GM18867 (cell line): Measurements from ENCODE around the gene KRT79.
"Not testable (repeated sequence)": the region's sequence is repeated elsewhere in the genome, so short reads cannot be mapped to it uniquely, and the experiment has no call there.

ENCODE experiments used
- ATAC-seq: cut with Tn5 transposase; IDR thresholded peaks from one replicate; pipeline ENCODE4 v1.9.1; 2021; ENCODE audit warnings: mild to moderate bottlenecking, moderate library complexity; ENCODE audit not compliant: unreplicated experiment

KRT79 gene

DNA sequence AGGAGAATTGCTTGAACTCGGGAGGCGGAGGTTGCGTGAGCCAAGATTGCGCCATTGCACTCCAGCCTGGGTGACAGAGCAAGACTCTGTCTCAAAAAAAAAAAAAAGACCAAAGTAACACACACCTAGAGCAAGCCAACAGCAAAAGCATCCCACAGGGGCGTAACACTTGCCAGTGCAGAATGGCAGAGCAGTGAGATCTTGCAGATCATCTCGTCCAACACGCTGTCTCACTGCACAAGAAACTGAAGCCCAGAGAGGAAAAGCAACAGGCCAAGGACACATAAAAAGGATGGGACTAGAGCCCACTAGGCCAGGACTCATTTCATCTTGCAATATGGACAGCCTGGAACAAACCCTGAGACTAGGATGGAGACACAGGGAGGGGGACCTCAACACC is 27.4 kb upstream of the KRT79 start:
- no peak for ATAC-seq

DNA sequence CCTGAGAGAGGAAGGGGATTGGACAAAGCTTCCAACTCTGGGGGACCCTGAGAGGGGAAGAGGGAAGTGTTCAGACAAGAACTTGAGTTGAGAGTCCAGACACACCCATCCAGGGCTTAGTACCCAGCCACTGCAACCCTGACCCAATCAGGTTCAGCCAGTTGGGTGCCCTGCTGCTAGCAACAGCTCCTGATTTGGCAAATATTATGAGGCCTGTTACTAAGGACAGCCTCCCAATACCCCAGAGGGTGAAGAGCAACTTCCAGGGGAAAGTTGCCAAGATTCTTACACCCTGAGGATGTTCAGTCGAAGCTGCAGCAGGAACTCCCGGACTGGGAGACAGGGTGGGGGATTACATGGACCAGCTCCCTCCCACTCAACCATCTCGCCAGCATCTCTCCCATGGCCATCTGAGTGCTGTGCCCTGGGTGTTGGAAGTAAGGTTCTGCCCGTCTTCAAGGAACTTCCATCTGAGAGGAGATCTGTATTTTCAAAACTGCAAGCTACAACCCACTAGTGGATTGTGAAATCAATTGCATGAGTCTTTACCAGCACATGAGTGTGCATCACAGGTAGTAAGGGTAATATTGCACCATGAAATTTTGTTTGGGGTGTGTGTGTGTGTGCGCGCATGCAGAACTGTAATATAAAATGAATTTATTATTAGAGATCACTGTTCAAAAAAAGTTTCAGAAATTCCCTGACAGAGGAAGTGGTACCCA is 26.2 kb upstream of the KRT79 start:
- ATAC-seq = no peak

DNA sequence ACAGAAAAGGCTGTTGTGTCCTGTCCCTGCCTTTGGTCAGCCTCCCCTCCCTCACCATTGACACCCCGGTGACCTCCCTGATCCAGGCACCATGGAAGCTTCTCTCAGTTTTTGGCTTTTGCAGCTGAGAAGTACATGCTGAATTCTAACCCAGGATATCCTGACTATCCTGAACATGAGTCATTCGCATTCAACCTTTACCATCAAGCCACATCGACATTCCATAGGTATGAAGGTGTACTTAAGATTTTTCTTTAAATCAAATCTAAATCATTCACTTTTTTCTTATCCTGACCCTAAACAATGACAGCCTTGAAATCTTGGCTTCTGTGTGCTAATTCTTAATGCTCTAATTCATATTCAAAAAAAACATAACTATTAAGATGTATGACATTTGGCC is 23.4 kb upstream of the KRT79 start:
- no peak for ATAC-seq

DNA sequence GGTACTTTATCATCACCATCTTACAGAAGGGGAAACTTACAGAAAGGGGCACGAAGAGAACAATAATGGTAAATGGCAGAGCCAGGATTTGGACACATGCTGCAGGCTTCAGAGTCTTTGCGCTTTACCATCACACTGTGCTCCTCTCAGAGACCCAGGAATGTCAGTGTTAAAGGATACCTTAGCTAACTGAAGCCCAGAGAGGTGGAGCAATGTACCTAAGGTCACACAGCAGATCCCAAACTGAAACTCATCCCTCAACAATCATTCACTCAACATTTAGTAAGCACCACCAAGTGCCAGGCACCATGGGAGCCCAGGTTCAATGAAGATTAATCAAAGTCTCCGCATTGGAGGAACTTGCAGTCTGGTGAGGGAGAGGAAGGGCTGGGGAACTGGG is 22.7 kb upstream of the KRT79 start:
- ATAC-seq = no peak

DNA sequence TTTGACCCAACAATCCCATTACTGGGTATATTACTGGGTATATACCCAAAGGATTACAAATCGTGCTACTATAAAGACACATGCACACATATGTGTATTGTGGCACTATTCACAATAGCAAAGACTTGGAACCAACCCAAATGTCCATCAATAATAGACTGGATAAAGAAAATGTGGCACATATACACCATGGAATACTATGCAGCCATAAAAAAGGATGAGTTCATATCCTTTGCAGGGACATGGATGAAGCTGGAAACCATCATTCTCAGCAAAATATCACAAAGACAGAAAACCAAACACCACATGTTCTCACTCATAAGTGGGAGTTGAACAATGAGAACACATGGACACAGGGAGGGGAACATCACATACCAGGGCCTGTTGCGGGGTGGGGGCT is 22.0 kb upstream of the KRT79 start:
- not testable (repeated sequence) for ATAC-seq

DNA sequence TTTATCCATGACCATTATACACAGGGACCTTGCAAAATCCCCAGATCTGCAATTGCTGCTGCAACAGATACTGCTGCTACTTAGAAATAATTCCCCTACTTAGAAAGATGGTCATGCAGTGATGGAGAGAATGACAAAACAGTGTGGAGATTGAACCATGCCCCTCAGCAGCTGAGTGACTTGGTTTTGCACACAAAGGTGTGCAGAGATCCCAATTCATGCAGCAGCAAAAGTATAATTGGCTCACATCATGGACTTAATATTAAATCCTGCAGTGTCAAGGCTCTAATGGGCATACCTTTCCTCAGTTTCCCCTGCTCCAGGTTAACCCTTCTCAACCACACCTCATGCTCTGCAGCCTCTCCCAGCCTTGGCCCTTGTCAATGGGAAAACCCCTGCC is 17.7 kb upstream of the KRT79 start:
- no peak for ATAC-seq

DNA sequence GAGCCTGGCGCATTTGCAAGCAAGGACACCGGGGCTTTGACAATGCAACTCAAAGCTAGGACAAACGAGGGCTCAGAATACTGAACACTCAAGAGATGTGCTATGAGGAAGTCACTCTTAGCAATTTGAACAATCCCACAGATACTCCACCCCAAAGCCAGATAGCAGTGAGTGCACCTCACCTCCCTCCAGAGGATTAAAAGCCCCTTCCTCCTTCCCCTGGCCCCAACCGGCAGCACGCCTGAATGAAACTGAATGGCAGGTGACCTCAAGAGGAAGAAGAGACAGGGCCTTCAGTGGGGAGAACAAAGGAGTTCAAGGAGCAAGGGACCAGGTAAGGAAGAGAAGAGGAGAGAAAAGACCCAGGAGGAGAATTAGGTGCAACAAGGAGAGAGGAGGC is 16.6 kb upstream of the KRT79 start:
- ATAC-seq = no peak

DNA sequence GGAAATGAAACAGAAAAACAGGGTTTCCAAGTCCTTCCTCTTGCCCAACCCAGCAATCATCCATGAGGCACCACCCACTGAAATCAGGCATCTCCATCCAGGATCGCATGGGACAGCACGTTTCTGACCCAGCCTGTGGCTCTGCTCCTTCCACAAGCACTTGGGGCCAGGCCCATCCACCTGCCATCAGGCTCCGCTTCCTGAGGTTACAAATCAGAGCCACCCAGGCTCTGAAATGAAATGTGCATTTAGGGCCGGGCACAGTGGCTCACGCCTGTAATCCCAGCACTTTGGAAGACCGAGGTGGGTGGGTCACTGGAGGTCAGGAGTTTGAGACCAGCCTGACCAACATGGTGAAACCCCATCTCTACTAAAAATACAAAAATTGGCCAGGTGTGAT is 15.4 kb upstream of the KRT79 start:
- ATAC-seq = no peak

DNA sequence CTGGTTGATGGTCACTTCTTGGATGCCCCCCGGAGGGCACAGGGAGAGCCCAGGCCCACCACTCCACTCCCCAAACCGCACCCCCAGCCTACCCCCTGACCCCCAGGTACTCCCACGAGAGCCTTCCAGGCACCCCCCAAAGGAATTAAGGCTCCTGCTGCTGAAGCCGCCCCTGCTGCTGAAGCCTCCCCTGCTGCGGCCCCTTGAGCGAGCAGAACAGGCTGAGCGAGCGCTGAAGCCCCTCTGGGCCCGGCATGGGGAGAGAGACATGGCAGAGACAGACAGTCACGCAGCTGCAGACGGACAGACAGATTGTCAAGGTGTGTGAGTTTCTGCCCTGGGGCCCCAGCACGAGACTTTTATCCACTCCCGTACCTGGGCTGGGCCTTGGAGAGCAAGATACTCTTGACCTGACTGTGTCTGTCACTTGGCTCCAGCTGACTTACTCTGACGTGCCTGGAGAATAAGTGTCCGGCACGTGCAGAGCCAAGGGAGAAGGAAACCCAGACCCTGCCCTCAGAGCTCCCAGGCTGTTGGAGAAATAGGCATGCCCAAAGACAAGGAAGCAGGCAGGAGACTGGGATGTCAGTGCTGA is 14.6 kb upstream of the KRT79 start, which contains the start of gene KRT78:
Gene KRT78, minus strand, starts transcription at position 334 of the 595 bp plus-strand sequence. Its CDS starts 64 bp downstream, at position 270.
- no peak for ATAC-seq

DNA sequence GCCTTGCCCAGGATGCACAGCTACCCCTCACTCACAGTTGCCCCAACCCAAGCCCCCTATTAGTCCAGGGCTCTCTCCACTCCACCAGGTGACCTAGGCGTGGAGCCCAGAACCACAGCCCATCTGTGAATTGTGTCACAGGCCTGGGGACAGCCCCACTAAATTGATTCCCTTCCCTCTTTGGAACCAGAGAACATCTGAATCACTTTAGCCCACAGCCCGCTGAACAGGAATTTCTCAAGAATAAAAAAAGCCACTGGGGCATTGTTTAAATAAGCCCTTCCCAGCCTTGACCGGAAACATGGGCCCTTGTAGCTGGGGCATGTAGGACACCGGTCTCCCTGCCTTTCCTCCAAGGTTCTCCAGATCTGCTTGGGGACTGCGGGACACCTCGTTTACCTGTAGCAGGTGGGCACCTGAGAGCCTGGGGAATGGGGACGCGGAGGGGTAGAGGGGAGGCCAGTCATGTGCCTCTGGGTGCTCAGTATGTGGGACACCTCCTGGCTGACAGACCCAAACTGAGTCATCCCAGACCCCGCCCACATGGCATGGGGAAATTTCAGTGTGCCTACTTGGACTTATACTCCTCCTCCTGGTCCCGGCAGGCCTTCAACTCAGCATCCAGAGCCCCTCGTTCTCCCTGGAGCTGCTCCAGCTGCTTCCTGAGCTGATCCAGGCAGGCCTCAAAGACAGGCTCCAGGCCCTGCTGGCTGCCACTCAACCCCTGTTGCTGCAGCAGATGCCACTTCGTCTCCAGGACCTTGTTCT is 13.4 kb upstream of the KRT79 start:
- no peak for ATAC-seq

DNA sequence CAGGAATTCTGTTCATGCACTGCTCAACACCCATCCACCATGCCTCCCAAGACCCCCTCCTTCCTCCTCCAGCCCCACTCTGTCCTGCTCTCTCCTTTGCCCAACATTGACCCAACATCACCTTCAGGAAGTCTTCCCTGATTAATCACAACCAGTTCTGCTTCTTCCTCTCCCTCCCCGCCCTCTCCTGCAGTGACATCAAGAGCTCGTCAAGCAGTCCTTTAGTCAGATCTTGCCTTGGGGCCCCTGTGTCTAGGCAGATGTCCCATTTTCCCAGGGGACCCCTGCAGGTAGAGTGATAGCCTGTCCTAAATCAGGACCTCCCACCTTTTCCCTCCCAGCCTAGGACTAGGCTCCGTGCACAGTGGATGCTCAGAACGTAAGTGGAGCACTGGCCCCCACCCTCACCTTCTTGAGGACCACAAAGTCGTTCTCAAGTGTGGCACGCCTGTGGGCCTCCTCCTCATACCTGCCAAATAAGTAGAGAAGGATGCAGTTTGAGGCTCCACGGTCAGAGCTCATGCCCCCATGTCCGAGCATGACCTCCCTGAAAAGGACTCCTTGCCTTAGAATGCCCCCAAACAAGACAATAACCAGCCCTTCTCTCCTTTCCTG is 12.4 kb upstream of the KRT79 start:
- no peak for ATAC-seq

DNA sequence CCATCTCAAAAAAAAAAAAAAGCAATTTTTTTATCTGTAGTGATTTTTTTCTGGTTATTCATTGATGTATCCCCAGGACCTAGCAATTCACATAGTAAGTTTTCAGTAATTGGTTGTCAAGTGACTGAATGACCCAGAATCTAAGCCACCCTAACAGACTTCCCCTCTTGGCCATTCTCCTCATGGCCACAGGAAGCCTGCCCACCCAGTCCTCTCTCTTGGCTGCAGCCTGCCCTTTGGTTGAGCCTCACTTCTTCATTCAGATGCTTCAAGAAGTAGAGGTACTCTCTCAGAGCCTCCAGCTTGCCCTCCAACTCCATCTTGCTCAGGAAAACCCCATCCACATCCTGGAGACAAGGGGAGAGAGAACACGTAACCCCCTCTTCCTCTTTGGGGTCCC is 11.8 kb upstream of the KRT79 start:
- ATAC-seq = no peak

DNA sequence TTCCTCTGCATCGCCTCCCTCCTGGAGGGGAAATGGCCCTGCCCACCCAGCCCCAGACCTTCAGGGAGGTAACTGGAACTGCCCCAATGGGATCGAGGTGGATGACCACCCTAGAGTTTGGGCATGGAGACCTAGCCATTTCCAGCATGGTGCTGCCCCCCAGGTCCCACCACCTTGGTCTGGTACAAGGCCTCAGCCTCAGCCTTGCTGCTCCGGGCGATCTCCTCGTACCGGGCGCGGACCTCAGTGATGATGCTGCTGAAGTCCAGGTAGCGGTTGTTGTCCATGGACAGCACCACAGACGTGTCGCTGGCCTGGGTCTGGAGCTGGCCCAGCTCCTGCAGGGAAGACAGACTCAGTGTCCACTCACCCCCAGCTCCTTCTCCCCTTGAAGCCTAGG is 10.3 kb upstream of the KRT79 start:
- no peak for ATAC-seq

DNA sequence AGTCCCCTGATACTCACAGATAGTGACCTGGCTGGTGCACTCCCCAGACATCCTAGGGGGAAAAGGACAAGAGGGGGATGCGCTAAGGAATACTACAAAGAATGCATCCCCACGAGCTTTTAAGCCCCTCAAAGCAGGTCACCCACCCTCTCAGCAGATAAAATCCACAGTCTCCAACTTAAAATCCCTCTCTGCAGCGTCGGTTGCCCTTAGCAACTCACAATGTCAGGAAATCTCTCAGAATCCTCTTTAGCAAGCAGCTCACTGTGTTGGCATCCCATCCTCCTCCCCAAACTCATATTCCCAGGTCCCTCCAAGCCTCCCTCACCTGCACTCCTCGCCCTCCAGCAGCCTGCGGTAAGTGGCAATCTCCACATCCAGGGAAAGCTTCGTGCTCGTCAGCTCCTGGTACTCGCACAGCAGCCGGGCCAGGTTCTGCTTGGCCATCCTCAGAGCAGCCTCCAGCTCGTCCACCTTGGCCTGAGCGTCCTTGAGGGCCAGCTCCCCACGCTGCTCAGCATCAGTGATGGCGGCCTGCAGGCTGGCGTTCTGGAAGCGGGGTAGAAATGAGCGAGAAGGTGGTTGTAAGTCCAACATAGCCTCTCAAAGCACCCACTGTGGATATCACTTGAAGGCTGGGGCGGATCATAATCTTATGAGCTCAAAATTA is 5.5 kb upstream of the KRT79 start:
- no peak for ATAC-seq

DNA sequence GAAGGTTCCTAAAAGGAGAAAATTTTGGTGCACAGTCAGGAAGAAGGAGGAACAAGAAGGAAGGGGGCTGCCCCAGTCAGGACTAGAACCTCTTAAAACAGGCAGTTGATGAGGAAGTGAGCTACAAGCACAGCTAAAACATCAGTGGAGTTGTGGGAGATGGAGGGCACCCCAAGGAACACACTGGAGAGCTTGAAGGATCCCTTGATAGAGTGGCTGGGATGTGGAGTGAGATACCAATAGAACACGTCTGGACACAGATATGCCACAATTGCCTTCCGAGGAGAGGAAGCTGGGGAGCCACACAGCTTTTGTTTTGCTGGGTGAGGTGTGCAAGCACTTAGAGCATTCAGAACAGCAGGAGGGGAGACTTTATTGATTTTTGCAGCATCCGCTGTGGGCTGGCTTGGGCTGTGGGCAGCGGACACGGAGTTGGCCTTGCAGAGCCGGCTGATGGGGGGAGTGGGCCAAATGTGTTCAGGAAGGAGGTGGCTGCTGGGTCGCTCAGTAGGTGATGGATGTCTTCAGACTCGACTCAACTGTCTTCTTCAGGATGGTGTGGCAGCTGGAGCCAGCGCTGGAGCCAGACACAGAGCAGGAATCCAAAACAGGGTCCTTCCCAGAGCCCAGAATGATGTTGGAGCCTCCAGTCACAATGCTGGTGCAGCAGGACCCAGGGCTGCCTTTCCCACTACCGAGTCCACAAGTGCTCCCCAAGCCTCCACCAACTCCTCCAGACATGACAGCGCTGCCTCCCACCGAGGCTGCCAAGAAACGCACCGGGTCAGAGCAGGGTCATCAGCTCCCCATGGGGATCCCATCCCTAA is 4.7 kb upstream of the KRT79 start:
- no peak for ATAC-seq

DNA sequence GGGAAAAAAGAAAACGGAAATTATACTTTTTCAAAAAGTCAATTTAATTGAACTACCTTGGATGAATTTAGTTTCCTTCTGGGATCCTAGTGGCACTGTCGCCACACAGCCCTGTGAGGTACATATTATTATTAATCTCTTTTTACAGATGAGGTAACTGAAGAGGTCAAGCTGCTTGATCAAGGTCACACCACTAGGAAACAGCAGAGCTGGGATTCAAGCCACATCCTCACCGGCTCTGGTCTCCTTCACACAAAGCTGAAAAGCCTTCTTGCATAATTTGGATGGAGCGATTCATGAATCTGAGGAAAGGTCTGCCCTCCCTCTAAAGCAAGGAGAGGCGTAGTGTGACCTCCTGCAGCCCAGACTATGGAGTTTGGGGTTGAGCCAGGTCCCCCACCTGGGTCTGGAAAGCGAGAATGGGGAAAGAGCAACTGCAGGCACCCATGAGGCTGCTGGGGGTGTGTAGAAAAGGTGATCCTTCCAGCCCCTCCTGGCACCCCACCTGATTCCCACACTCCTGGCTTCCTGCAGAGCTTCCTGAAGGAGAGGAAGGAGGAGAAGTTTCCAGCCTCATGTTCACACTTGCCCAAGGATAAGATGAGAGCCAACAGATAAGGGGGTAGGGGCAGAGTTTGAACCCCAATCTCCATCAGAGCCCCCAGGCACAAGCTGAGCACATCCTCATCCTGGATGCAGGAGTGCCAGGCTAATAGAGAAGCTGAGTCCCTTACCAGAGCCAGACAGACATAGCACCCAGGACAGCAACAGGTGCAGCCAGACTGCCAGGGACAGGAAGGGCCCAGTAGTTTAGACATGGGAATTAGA is 3.9 kb upstream of the KRT79 start:
- no peak for ATAC-seq

DNA sequence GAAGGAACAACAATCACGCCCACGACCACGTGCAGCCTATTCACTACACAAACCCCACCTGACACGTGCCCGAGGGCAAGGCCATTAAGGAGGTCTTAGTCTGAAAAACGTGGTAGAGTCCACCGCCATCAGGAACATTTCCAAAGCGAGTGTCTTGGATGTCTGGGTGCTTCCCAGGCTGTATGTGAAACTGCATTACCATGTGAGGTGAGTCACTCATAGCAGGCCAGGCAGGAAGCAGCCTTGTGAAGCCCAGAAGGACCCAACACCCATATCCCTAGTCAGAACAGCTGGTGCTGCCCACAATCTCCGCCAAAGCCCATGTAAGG is 3.3 kb upstream of the KRT79 start:
- ATAC-seq = no peak

DNA sequence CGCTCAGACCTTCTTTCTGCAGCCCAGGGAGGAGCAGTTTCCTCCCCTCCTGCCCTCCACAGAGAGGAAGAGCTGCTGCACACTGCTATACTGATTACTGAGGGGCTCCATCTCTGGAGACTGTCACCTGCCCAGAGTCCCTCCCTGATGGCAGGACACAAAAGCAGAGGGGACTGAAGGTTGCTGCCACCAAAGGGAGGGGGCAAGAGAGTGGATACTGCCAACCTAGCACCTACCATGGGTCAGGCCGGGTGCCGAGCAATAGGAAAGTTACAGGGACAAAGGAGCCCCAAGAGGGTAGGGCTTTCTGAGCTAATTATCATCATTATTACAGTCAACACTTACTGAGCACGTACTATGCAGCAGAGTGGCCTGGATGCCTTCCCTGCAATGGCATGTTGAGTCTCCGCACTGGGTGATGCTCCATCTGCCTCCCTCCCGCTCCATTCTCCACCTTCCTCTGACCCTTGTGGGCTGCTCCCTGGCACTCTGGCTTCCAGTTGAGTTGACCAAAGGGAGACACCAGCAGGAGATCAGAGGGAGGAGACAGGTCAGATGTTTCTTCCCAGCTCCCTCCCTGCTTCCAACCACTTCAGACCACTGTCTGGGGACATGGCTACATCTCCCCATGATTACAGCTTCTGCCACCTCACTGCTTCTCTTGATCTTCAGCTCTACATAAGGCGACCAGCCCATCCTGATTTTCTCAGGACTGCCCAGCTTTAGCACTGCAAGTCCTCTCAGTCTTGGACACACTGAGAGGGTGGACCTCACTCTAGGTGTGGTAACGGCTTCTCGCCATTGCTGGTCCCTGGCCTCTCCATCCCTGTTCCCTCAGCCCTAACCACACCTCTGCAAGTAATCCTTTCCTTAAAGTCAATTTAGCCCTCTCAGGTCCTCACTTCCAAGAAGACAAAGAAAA is 2.6 kb upstream of the KRT79 start:
- no peak for ATAC-seq
